ENCODE measurements around the gene NAA10. TPM values are rescaled to one million over a fixed set of nuclear protein-coding genes. Genes with fewer than 3 reads are reported as not detected.
A peak's percentile ranks its signal among the peaks of the same experiment; 100 is the strongest.

Gene NAA10
- total RNA-seq, 1 experiment from 2014 or later, result 246 TPM

DNA sequence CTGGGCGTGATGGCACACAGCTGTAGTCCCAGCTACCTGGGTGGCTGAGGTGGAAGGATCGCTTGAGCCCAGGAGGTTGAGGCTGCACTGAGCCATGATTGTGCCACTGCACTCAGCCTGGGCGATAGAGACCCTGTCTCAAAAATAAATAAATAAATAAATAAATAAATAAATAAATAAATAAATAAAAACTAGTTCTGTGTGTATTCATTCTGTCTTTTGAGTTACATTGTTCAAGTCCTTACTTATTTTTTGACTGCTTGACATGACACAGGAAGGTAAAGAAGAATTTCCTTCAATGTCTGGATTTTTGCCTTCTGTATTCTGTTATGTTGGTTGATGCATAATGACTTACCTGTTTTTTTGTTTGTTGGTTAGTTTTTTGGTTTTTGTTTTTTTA lies 2.2 kb upstream of the NAA10 start:
- H3K27ac ChIP-seq (ENCODE audit: low read length), result no peak overlapping the region
- no peaks in the 10 kb centered on the region for H3K27me3 ChIP-seq (ENCODE audit: control insufficient read depth, insufficient read depth, low read length)
- in situ Hi-C loops (cut with HindIII; ENCODE audit: low pct_unique_long_range_greater_than_20kb, low sequenced_read_pairs) (no loop called here), intact Hi-C loops (cut with micrococcal nuclease; ENCODE audit: unreplicated experiment) (no loop called here)
- H3K36me3 ChIP-seq (ENCODE audit: control insufficient read depth, insufficient read depth, low read length), result no peaks in the 10 kb centered on the region
- peaks cover 14% of the 10 kb centered on the region for H3K4me1 ChIP-seq (ENCODE audit: control insufficient read depth, insufficient read depth, low read length)
- POLR2A ChIA-PET, result interaction anchor here (0.6 kb wide), 3 partner anchors 8 to 186 kb away, joined by 3 to 8 read pairs (median 5); no protein-coding TSS in a partner anchor
- no peak for DNase-seq (ENCODE audit: low read depth, low spot score)
- CTCF ChIA-PET, result no interaction called here
- ATAC-seq, result no peak
- no TSS peak for BruUV-seq (replicated peaks)
- H3K9me3 ChIP-seq (ENCODE audit: control insufficient read depth, insufficient read depth, low read depth, low read length), result no peaks in the 10 kb centered on the region
- H3K4me3 ChIP-seq (ENCODE audit: low read depth in 2 of 2, low read length in 2 of 2), result no peak overlapping the region
- TF ChIP-seq TCF7L2 (IDR thresholded peaks at IDR 0.05; ENCODE audit: low read depth, low read length), result no peak
- TF ChIP-seq, protein P1, sequence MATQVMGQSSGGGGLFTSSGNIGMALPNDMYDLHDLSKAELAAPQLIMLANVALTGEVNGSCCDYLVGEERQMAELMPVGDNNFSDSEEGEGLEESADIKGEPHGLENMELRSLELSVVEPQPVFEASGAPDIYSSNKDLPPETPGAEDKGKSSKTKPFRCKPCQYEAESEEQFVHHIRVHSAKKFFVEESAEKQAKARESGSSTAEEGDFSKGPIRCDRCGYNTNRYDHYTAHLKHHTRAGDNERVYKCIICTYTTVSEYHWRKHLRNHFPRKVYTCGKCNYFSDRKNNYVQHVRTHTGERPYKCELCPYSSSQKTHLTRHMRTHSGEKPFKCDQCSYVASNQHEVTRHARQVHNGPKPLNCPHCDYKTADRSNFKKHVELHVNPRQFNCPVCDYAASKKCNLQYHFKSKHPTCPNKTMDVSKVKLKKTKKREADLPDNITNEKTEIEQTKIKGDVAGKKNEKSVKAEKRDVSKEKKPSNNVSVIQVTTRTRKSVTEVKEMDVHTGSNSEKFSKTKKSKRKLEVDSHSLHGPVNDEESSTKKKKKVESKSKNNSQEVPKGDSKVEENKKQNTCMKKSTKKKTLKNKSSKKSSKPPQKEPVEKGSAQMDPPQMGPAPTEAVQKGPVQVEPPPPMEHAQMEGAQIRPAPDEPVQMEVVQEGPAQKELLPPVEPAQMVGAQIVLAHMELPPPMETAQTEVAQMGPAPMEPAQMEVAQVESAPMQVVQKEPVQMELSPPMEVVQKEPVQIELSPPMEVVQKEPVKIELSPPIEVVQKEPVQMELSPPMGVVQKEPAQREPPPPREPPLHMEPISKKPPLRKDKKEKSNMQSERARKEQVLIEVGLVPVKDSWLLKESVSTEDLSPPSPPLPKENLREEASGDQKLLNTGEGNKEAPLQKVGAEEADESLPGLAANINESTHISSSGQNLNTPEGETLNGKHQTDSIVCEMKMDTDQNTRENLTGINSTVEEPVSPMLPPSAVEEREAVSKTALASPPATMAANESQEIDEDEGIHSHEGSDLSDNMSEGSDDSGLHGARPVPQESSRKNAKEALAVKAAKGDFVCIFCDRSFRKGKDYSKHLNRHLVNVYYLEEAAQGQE (IDR thresholded peaks at IDR 0.05; ENCODE audit: insufficient read depth in 1 of 2, low read depth in 2 of 2, low read length in 1 of 2), result no peak

DNA sequence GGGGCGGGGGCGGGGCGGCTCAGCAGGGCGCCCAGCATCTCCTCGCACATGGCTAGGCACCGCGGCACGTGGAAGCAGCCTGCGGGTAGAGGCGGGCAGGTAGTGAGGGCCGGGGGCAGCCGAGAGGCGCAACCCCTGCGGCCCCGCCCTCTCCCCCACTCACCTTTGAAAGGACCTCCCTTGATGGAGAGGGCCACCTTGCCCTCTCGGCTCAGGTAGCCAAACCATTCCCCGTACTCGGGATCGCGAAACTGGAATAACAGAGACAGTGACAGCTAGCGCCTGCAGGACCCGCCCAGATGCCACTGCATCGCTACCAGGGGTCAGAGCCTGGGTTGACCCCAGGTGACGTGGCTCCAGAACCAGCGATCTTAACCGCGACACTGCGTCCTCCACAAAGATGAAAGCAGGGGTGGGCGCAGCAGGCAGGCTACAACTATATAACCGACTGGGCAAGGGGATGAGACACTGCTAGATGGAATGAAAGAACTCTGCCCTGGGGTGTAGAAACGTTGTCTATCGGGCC lies 552 bp upstream of the NAA10 start:
- CTCF ChIA-PET, result interaction anchor here (0.6 to 1.2 kb wide), 2 partner anchors 12 to 26 kb away, joined by 3 to 4 read pairs; no protein-coding TSS in a partner anchor
- peaks cover 3% of the 10 kb centered on the region for H3K36me3 ChIP-seq (ENCODE audit: control insufficient read depth, insufficient read depth, low read length)
- POLR2A ChIA-PET, result interaction anchor here (0.6 kb wide), 1 partner anchor 31 kb away, joined by 3 read pairs; no protein-coding TSS in a partner anchor
- peaks cover 13% of the 10 kb centered on the region for H3K4me1 ChIP-seq (ENCODE audit: control insufficient read depth, insufficient read depth, low read length)
- no peaks in the 10 kb centered on the region for H3K27me3 ChIP-seq (ENCODE audit: control insufficient read depth, insufficient read depth, low read length)
- DNase-seq (ENCODE audit: low read depth, low spot score), result no peak
- ATAC-seq, result peak; percentile 56
- TF ChIP-seq, protein P2, sequence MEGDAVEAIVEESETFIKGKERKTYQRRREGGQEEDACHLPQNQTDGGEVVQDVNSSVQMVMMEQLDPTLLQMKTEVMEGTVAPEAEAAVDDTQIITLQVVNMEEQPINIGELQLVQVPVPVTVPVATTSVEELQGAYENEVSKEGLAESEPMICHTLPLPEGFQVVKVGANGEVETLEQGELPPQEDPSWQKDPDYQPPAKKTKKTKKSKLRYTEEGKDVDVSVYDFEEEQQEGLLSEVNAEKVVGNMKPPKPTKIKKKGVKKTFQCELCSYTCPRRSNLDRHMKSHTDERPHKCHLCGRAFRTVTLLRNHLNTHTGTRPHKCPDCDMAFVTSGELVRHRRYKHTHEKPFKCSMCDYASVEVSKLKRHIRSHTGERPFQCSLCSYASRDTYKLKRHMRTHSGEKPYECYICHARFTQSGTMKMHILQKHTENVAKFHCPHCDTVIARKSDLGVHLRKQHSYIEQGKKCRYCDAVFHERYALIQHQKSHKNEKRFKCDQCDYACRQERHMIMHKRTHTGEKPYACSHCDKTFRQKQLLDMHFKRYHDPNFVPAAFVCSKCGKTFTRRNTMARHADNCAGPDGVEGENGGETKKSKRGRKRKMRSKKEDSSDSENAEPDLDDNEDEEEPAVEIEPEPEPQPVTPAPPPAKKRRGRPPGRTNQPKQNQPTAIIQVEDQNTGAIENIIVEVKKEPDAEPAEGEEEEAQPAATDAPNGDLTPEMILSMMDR (IDR thresholded peaks at IDR 0.05), result no peak
- no peak for TF ChIP-seq POLR2AphosphoS5 (IDR thresholded peaks at IDR 0.05; ENCODE audit: low read depth, low read length)
- TF ChIP-seq, protein P1 (IDR thresholded peaks at IDR 0.05; ENCODE audit: insufficient read depth in 1 of 2, low read depth in 2 of 2, low read length in 1 of 2), result no peak
- TF ChIP-seq SIN3A (IDR thresholded peaks at IDR 0.05; ENCODE audit: borderline replicate concordance, insufficient read depth, low read depth, low read length), result no peak
- no peak for TF ChIP-seq TCF7L2 (IDR thresholded peaks at IDR 0.05; ENCODE audit: low read depth, low read length)
- intact Hi-C loops (cut with micrococcal nuclease; ENCODE audit: unreplicated experiment), result no loop called here
- BruUV-seq (replicated peaks), result no TSS peak
- peak overlapping the region; percentile 66 for H3K27ac ChIP-seq (ENCODE audit: low read length)
- in situ Hi-C loops (cut with HindIII; ENCODE audit: low pct_unique_long_range_greater_than_20kb, low sequenced_read_pairs), result no loop called here
- H3K9me3 ChIP-seq (ENCODE audit: control insufficient read depth, insufficient read depth, low read depth, low read length), result no peaks in the 10 kb centered on the region
- peak overlapping the region; percentile 49 to 57 for H3K4me3 ChIP-seq (ENCODE audit: low read depth in 2 of 2, low read length in 2 of 2)

Measured in Panc1 (cell line).